ENCODE measurements around the gene SLMAP.

DNA sequence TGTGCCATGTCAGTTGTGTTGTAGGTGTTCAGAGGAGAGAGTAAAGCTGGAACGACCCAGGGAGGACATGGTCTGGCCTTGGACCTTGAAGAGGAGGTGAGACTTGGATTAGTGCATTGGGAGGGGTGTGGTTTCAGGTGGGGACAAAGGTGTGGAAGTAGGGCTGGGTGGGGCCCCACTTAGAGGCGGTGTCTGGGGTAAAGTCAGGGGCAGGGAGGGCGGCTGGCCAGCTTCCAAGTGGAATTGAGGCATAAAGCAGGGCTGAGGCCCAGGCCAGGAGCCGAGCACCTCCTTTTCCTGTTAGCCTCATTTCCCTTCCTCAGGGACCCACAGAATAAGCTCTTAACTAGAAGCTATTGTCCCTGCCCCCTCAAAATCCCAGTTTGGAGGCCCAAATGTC lies 215.9 kb downstream of the SLMAP start:
- TF ChIP-seq, protein P1, sequence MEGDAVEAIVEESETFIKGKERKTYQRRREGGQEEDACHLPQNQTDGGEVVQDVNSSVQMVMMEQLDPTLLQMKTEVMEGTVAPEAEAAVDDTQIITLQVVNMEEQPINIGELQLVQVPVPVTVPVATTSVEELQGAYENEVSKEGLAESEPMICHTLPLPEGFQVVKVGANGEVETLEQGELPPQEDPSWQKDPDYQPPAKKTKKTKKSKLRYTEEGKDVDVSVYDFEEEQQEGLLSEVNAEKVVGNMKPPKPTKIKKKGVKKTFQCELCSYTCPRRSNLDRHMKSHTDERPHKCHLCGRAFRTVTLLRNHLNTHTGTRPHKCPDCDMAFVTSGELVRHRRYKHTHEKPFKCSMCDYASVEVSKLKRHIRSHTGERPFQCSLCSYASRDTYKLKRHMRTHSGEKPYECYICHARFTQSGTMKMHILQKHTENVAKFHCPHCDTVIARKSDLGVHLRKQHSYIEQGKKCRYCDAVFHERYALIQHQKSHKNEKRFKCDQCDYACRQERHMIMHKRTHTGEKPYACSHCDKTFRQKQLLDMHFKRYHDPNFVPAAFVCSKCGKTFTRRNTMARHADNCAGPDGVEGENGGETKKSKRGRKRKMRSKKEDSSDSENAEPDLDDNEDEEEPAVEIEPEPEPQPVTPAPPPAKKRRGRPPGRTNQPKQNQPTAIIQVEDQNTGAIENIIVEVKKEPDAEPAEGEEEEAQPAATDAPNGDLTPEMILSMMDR (IDR thresholded peaks at IDR 0.05) = no peak
- no peak for TF ChIP-seq EP300 (IDR thresholded peaks at IDR 0.05)
- no peak for TF ChIP-seq POLR2AphosphoS5 (IDR thresholded peaks at IDR 0.05)

Data from esophagus muscularis mucosa (tissue), 4 donors.